CMK (cell line): Measurements from ENCODE around the gene DCPS.
"Not testable (repeated sequence)": the region's sequence is repeated elsewhere in the genome, so short reads cannot be mapped to it uniquely, and the experiment has no call there.

Source experiments
- DNase-seq: peaks from one replicate; pipeline ENCODE4 v3.0.0-alpha.2; 2010; ENCODE audit warnings: low read depth

The DCPS gene

GRCh38 chr11:126362879-126363655 lies 59.2 kb downstream of the DCPS start:
- DNase-seq, result no peak

GRCh38 chr11:126363706-126364248 lies 59.9 kb downstream of the DCPS start:
- DNase-seq, result no peak

GRCh38 chr11:126364735-126365134 lies 60.9 kb downstream of the DCPS start:
- DNase-seq, result not testable (repeated sequence)

GRCh38 chr11:126365508-126365907 lies 61.6 kb downstream of the DCPS start:
- not testable (repeated sequence) for DNase-seq

GRCh38 chr11:126366064-126366822 lies 62.4 kb downstream of the DCPS start:
- DNase-seq, result no peak

GRCh38 chr11:126366823-126367654 lies 63.2 kb downstream of the DCPS start:
- not testable (repeated sequence) for DNase-seq

- not testable (repeated sequence) for DNase-seq
Measured at GRCh38 chr11:126367806-126368205, 63.9 kb downstream of the DCPS start.

GRCh38 chr11:126368336-126369119 lies 64.7 kb downstream of the DCPS start:
- DNase-seq, result not testable (repeated sequence)

- no peak for DNase-seq
Measured at GRCh38 chr11:126370016-126370415, 66.2 kb downstream of the DCPS start.

- DNase-seq, result no peak
Measured at GRCh38 chr11:126371595-126371994, 67.7 kb downstream of the DCPS start.

GRCh38 chr11:126373389-126374066 lies 69.7 kb downstream of the DCPS start:
- DNase-seq, result not testable (repeated sequence)

GRCh38 chr11:126374562-126375300 lies 70.9 kb downstream of the DCPS start:
- not testable (repeated sequence) for DNase-seq

GRCh38 chr11:126375726-126376125 lies 71.9 kb downstream of the DCPS start:
- DNase-seq, result no peak

GRCh38 chr11:126378763-126379162 lies 74.9 kb downstream of the DCPS start:
- DNase-seq, result no peak

- DNase-seq, result no peak
Measured at GRCh38 chr11:126380909-126381308, 77.0 kb downstream of the DCPS start.

GRCh38 chr11:126381960-126382359 lies 78.1 kb downstream of the DCPS start:
- not testable (repeated sequence) for DNase-seq

GRCh38 chr11:126382641-126383040 lies 78.8 kb downstream of the DCPS start:
- not testable (repeated sequence) for DNase-seq

- DNase-seq, result no peak
Measured at GRCh38 chr11:126383339-126384335, 79.8 kb downstream of the DCPS start.
